Mesodermal cell (in vitro differentiated cells): ENCODE results near the gene ERBB4.

Source experiments
- H3K27ac ChIP-seq: 2 replicates; pipeline ENCODE4 v1.7.0; 2013; ENCODE audit warnings: mild to moderate bottlenecking, low read depth, low read length, moderate library complexity; ENCODE audit not compliant: severe bottlenecking
- H3K36me3 ChIP-seq: 2 replicates; pipeline ENCODE4 v1.7.1; 2013; ENCODE audit warnings: mild to moderate bottlenecking, low read length, moderate library complexity; ENCODE audit not compliant: control insufficient read depth, insufficient read depth
- H3K4me1 ChIP-seq: one replicate; pipeline ENCODE4 v1.7.1; 2013; ENCODE audit warnings: mild to moderate bottlenecking, low read length; ENCODE audit not compliant: insufficient read depth, control insufficient read depth, poor library complexity, severe bottlenecking
- H3K4me3 ChIP-seq: 2 replicates; pipeline ENCODE4 v1.7.0; 2013; ENCODE audit warnings: low read length, control low read depth, mild to moderate bottlenecking; ENCODE audit not compliant: insufficient read depth, poor library complexity, severe bottlenecking; ENCODE audit errors: extremely low read depth
- H3K9me3 ChIP-seq: 2 replicates; pipeline ENCODE4 v1.7.1; 2013; ENCODE audit warnings: mild to moderate bottlenecking, low read length, moderate library complexity; ENCODE audit not compliant: control insufficient read depth
- WGBS, 2 experiments: methylation state at CpG; one replicate each; pipeline ENCODE4 v1.1.5; 2013; ENCODE audit warnings: missing lambda C conversion rate in 2 of 2; ENCODE audit not compliant: insufficient coverage in 2 of 2; 5-methylcytosine and 5-hydroxymethylcytosine counted together

ERBB4 gene

GRCh38 chr2:211416373-211416772, 1122.2 kb downstream of the ERBB4 start:
- H3K36me3 ChIP-seq = no peaks in the 10 kb centered on the region
- no peaks in the 10 kb centered on the region for H3K4me1 ChIP-seq
- H3K9me3 ChIP-seq = no peaks in the 10 kb centered on the region
- WGBS, 2 experiments = no CpG with 5 or more reads among the region's 2 CpGs
- H3K27ac ChIP-seq = no peak overlapping the region
- H3K4me3 ChIP-seq = no peak overlapping the region

DNA sequence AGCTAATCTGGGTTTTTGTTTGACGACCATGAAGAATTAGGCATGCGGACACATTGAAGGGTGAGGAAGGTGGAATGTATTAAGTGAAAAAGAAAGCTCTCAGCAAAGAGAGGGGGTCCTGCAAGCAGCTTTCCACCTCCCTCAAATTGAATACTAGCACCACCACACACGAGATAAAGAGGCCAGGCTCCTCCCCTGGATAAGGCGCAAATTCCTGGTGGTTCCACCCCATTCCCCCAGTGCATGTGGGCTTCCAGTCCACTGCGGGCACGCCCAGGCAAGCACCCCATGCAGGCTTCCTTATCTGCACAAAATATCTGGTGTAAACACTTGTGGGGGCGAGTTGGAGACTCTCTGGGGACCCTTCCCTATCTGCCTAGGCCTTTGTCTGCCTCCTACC, 1124.9 kb downstream of the ERBB4 start:
- Histone ChIP-seq H3K4me3 (no peak overlapping the region), H3K27ac (no peak overlapping the region), H3K36me3 (no peaks in the 10 kb centered on the region), H3K9me3 (no peaks in the 10 kb centered on the region), H3K4me1 (peaks cover 6% of the 10 kb centered on the region)
- 82 to 94% methylated on average over 3 of the region's 7 CpGs for WGBS, 2 experiments

- WGBS, 2 experiments = 92 to 100% methylated on average over 2 of the region's 4 CpGs
- Histone ChIP-seq H3K4me3 (no peak overlapping the region), H3K9me3 (no peaks in the 10 kb centered on the region), H3K4me1 (peaks cover 13% of the 10 kb centered on the region), H3K27ac (no peak overlapping the region), H3K36me3 (no peaks in the 10 kb centered on the region)
These were observed 1130.1 kb downstream of the ERBB4 start for GRCh38 chr2:211408483-211408891.

GRCh38 chr2:211407076-211407475, 1131.5 kb downstream of the ERBB4 start:
- Histone ChIP-seq H3K4me1 (peaks cover 13% of the 10 kb centered on the region), H3K27ac (no peak overlapping the region), H3K36me3 (no peaks in the 10 kb centered on the region), H3K4me3 (no peak overlapping the region), H3K9me3 (no peaks in the 10 kb centered on the region)
- WGBS, 2 experiments = no CpG with 5 or more reads among the region's 3 CpGs

DNA sequence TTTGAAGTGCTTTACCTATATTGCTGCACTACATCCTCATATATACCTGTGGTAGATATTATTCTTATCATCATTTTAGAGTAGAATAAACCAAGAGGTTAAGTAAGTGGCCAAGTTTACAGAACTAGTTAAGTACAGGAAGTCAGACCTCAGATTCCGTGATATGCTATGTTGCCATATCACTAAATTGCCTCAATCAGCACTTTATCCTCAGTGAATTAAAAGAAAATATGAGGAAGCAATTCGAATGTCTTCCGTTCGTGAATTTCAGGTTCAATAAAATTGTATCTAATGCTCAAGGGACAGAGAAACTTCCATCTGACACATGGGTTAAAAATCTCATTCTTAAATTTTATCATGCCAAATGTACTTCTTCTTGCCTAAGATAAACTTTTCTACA, 1133.6 kb downstream of the ERBB4 start:
- H3K4me1 ChIP-seq = peaks cover 13% of the 10 kb centered on the region
- H3K36me3 ChIP-seq = no peaks in the 10 kb centered on the region
- WGBS, 2 experiments = 93 to 96% methylated on average over 3 of the region's 4 CpGs
- no peaks in the 10 kb centered on the region for H3K9me3 ChIP-seq
- no peak overlapping the region for H3K27ac ChIP-seq
- H3K4me3 ChIP-seq = no peak overlapping the region

DNA sequence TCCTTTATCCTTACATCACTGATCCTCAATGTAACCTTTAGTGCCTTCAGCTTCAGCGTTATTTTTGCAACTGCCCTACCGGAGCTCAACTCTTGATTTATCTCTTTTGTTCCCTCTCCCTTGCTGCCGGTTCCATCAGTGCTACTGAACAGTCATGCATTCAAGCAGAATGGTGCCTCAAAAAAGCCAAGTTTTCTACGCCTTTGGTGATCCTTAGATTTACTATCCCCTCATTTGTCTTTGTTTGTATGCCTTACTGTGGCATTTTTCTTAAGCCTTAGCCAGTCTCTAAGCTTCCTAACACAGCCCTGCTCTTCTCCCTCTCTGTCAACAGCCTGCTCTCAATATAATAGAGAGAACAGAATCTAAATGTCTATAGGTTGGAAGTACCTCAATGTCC, 1134.5 kb downstream of the ERBB4 start:
- Histone ChIP-seq H3K27ac (no peak overlapping the region), H3K36me3 (no peaks in the 10 kb centered on the region), H3K4me3 (no peak overlapping the region), H3K4me1 (peaks cover 7% of the 10 kb centered on the region), H3K9me3 (no peaks in the 10 kb centered on the region)
- 68 to 70% methylated on average over 3 to 4 of the region's 4 CpGs for WGBS, 2 experiments

GRCh38 chr2:211401328-211401727, 1137.3 kb downstream of the ERBB4 start:
- no CpG with 5 or more reads among the region's 2 CpGs for WGBS, 2 experiments
- no peak overlapping the region for H3K4me3 ChIP-seq

DNA sequence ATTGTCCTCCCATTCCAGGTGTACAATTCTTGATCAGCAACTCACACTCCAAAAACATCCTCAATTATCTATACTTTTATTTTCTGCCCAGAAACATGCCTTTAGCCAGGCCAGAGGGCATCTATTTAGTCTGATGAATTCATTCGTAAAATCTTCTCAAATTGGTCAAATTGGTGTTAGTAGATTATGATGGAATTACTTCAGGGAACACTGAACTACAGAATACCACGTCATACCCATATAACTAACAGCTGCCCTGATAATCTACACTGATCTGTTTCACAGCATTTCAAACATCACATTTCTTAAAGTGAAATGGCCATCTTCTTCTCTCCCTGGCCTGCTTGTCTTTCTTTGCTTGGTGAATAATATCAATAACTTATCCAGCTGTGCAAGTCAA, 1140.8 kb downstream of the ERBB4 start:
- Histone ChIP-seq H3K27ac (no peak overlapping the region), H3K9me3 (no peaks in the 10 kb centered on the region), H3K36me3 (no peaks in the 10 kb centered on the region), H3K4me1 (no peaks in the 10 kb centered on the region), H3K4me3 (no peak overlapping the region)
- no CpG with 5 or more reads among the region's 2 CpGs for WGBS, 2 experiments

More at GRCh38 chr2:211401328-211401727, 1137.3 kb downstream of the ERBB4 start:
- no peak overlapping the region for H3K27ac ChIP-seq
- H3K4me1 ChIP-seq = no peaks in the 10 kb centered on the region
- H3K9me3 ChIP-seq = no peaks in the 10 kb centered on the region
- H3K36me3 ChIP-seq = no peaks in the 10 kb centered on the region

GRCh38 chr2:211396815-211397214, 1141.8 kb downstream of the ERBB4 start:
- 100% methylated on average over 1 of the region's 2 CpGs; no CpG with 5 or more reads in 1 of the 2 experiments for WGBS, 2 experiments
- no peaks in the 10 kb centered on the region for H3K9me3 ChIP-seq
- no peaks in the 10 kb centered on the region for H3K36me3 ChIP-seq
- H3K4me3 ChIP-seq = no peak overlapping the region
- no peak overlapping the region for H3K27ac ChIP-seq
- H3K4me1 ChIP-seq = no peaks in the 10 kb centered on the region

DNA sequence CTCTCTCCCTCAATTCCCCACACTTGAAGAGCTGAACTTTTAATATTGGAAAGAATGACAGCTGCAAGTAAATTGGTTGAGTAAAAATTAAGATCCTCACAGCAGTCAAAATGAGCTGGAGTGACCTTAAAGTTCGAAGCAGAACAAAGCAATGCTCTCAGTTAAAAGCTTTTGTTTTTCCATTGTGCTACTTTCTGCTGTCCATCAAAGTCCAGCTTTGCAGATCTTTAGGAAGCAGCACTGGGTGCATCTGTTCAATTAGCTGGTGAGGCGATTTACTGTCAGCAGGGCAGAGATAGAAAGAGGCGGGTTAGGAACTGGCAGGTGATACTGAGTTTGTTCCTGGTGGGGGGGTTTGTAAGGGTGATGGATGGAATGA, 1147.4 kb downstream of the ERBB4 start:
- H3K4me1 ChIP-seq = no peaks in the 10 kb centered on the region
- H3K4me3 ChIP-seq = no peak overlapping the region
- no peak overlapping the region for H3K27ac ChIP-seq
- H3K36me3 ChIP-seq = no peaks in the 10 kb centered on the region
- no peaks in the 10 kb centered on the region for H3K9me3 ChIP-seq
- 63 to 69% methylated on average over 3 of the region's 3 CpGs for WGBS, 2 experiments

- Histone ChIP-seq H3K27ac (no peak overlapping the region), H3K4me1 (no peaks in the 10 kb centered on the region), H3K36me3 (no peaks in the 10 kb centered on the region), H3K9me3 (no peaks in the 10 kb centered on the region), H3K4me3 (no peak overlapping the region)
- 82 to 97% methylated on average over 3 of the region's 5 CpGs for WGBS, 2 experiments
These were observed 1147.9 kb downstream of the ERBB4 start for GRCh38 chr2:211390536-211391188.
